Stimulated activated CD8-positive, alpha-beta memory T cell treated with anti-CD3 and anti-CD28 coated beads, Interleukin-2, amount 100 ng/mL, for 48 hours (primary cell): ENCODE results near the gene RBBP8NL.

Source experiments
- DNase-seq, 2 donors: peaks; one replicate each; pipeline ENCODE4 v3.0.0-alpha.2; 2020; ENCODE audit warnings: low read depth in 2 of 2

Gene RBBP8NL

GRCh38 chr20:62392621-62393334, 34.6 kb downstream of the RBBP8NL start:
- DNase-seq, result no peak

DNA sequence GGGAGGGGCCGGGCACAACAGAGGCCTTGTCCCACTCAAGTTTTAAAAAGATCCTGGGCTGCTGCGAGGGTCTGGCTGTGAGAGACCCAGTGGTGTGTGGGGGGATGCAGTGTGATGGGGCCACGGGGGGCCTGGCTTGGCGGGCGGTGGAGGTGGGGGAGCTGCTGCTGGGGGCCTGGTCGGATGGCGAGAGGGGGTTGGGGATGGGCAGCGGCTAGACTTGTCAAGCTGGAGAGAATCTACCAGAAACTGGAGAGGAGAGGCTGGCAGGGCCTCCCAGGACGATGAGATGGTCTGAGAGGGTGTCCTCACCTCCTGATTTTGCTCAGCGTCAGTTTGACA, 35.3 kb downstream of the RBBP8NL start:
- no peak for DNase-seq

GRCh38 chr20:62391165-62392076, 35.9 kb downstream of the RBBP8NL start:
- DNase-seq, result no peak

GRCh38 chr20:62390317-62391164, 36.8 kb downstream of the RBBP8NL start:
- no peak for DNase-seq

- DNase-seq, result no peak
Measured at GRCh38 chr20:62389601-62390087, 37.7 kb downstream of the RBBP8NL start.

GRCh38 chr20:62388839-62389600, 38.3 kb downstream of the RBBP8NL start:
- DNase-seq, result no peak

- DNase-seq, result no peak
Measured at GRCh38 chr20:62387933-62388635, 39.3 kb downstream of the RBBP8NL start.

DNA sequence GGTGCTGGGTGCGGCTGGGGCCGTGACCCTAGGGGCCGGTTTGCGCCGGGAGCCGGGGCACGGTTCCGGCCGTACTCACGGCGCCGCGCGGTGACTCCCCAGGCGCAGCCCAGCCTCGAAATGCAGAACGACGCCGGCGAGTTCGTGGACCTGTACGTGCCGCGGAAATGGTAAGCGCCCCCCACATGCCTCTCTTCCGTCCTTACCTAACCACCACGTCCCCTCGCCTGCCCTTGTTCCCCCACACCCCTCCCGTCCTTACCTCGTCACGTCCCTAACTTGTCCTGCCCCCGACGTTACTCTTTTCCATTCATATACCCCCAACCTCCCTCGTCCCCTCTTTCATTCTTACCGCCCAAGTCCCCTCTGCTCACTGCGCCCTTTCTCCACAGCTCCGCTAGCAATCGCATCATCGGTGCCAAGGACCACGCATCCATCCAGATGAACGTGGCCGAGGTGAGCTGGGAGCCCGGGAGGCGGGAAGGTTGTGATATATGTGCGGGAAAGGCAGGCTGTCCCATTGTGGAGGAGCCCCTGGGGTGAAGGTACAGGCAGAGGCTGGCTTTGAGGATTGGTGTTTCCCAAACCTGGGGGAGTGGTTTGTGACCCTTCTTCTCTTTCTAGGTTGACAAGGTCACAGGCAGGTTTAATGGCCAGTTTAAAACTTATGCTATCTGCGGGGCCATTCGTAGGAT, 40.0 kb downstream of the RBBP8NL start:
- no peak for DNase-seq

- peak; percentile 86 to 89 for DNase-seq
Measured at GRCh38 chr20:62386383-62387218, 40.7 kb downstream of the RBBP8NL start, which contains the start of gene RPS21. Gene RPS21, plus strand, starts transcription at chr20:62387103. Its CDS starts 236 bp downstream, at chr20:62387339.

- DNase-seq, result peak; percentile 56 to 73
Measured at GRCh38 chr20:62382306-62383198, 44.8 kb downstream of the RBBP8NL start.

GRCh38 chr20:62381842-62382241, 45.5 kb downstream of the RBBP8NL start:
- no peak for DNase-seq

DNA sequence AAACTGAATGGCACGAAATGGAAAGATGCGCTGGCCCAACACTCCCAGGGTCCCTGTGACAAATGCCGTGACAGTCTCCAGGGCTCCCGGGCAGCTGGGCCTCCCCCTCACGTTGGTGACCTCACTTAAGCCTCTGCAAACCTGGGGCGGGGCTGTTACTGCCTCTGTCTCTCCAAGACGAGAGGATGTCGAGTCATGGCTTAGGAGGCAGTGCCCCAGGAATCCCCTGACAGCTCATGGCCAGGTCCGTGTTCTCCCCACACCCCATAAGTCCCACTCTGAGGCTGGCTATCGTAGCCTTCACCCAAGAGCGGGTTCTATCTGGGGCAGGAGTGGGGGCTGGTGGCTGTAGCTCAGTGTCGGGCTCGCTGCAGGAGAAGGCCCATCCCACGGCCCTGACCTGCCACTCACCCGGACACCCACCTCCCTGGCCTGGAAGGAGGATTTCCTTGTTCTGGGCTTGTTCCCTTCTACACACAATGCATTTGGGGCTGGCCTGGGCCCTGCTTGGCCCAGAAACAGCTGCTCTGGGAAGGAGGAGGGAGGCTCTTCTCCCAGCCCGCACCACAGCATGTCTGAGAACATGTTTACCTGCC, 46.0 kb downstream of the RBBP8NL start:
- no peak for DNase-seq

DNA sequence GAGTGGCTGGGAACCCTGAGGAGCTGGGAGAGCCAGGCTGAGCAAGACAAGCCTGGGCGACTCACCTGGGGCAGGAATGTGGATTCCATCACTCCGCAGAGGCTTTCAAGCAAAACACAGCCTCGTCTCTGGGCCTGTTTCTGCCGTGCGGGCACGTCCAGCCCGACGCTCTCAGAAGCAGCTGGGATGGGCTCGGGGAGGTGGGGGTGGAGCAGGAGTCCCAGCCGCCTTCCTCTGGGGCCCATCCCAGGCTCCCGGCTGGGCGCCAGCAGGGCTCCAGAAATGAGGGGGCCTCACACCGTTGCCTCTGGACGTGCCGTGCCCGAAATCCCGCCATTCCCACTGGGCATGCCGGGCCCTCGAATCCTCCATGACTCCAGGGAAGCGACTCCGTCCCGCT, 49.1 kb downstream of the RBBP8NL start:
- DNase-seq, result no peak

DNA sequence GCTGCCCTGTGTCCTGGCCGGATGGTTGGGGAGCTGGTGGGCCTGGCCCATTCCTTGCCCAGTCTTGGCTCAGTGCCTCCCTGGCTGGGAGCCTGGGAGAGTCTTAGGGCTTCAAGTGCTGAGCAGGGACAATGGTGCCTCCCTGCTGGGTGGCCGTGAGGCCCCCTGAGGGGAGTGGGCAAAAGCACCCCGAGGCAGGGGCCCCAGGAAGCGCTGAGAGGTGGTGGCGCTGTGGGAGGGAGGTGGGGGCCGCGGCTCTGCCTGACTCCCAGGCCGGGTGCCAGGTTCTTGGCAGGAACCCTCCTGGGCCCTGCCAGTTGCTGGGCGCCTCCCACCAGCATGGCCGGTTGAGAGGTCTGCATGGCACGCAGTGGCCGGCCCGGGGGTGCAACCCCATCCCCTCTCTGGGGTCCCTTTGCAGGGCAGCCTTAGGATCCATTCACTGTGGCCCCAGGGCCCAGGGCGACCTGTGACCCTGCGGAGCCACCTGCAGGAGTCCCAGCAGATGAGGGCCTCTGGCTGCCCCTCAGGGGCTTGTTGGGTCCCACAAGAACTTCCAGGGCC, 49.6 kb downstream of the RBBP8NL start:
- DNase-seq, result no peak

DNA sequence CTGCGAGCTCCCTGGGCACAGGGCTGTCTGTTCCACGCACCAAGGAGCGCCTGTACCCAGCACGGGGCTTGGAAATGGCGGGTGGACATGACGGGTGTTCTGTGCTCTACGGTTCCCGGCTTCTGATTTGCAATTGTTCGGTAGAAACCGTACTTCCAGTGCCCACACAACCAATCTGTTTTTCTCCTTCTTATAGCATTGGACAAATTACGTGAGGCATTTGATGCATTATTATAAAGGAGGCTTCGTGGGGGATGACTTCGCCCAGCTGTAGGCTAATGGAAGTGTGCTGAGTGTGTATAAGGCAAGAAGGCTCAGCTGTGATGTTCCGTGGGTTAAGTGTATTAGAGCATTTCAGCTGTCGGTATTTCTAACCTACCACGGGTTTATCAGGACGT, 50.3 kb downstream of the RBBP8NL start:
- no peak for DNase-seq

DNA sequence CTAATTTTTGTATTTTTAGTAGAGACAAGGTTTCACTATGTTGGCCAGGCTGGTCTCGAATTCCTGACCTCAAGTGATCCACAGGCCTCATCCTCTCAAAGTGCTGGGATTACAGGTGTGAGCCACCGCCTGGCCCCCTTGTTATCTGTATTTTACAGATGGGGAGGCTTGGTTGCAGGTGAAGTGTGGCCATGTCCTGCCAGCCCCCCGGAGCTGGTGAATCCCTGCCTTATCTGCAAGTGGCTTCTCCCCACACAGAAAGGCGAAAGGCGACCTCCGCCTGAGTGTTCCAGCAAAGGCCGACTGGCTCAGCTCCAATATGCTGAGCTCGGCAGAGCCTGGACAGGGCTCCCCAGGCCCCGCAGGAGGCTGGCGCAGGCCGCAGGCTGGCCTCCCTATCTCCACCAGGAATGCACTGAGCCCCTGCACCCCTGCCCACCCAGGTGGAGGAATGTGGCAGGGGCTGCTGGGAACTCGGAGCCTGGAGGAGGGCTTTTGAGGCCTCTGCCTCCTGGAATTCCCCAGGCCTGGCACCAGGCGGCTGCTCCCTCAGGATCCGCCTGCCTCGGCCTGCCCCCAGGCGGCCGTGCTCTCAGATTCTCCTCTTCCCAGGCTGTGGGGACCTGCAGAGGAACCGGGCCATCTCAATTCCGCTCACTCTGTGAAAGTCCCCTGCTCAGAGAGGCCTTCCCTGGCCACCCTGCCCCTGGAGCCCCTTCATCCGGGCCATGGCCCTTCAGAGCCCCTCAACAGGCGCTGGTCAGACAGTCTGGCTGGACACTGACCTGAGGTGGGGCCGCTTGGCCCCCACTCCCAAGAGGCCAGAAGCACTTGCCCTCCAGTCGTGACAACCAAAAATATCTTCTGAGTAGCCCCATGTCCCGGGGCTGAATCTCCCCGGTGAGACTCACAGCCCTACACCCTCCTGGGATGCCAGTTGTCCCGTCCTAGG, 51.0 kb downstream of the RBBP8NL start:
- DNase-seq, result no peak
